ENCODE results near the gene ADGRD2.

- TF ChIP-seq CTCF (IDR thresholded peaks at IDR 0.05) = no peak
- TF ChIP-seq POLR2A (IDR thresholded peaks at IDR 0.05) = no peak
Measured at GRCh38 chr9:124497441-124497840, 47.2 kb downstream of the ADGRD2 start.
